Measurements from ENCODE around the gene ZFP82.

The ZFP82 gene

DNA sequence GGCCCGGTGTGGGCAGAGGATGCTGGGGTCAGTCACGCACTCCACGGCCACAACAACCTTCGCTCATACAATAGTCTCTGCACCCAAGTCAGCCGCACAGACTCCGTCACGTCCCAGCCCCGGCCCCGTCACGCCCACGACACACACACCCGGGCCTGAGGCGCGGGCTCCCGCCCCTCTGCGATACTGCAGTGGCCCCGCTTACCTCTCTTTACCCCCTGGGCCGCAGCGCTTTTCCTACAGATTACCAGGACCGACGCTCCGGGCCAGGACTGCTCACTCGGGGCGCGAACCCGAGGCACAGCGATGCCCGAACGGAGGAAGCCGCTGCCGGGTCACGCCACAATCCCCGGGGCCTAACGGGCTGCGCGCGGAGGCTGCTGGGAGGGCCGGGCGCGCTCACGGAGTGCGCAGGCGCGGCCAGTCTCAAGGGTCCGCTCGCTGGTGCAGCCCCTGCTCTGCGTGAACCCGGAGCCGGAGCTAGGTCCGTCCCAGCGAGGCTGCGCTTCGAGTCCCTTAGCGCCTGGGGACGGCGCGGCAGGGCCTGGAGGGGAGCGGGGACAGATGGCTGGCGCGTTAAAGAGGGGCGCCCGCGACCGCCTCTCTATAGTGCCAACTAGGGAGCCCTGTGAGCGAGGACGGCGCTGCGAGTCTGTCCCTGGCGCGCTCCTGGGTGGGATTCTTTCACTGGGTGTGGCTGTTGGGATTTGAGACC lies at the start of gene ZFP82 (continued):
- TF ChIP-seq, protein P1, sequence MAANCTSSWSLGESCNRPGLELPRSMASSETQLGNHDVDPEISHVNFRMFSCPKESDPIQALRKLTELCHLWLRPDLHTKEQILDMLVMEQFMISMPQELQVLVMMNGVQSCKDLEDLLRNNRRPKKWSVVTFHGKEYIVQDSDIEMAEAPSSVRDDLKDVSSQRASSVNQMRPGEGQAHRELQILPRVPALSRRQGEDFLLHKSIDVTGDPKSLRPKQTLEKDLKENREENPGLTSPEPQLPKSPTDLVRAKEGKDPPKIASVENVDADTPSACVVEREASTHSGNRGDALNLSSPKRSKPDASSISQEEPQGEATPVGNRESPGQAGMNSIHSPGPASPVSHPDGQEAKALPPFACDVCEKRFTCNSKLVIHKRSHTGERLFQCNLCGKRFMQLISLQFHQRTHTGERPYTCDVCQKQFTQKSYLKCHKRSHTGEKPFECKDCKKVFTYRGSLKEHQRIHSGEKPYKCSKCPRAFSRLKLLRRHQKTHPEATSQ (tag by site-specific recombination; IDR thresholded peaks at IDR 0.05): 0 out of 2 replicates have a peak, but pooled peaks have one; percentile 46
- TF ChIP-seq SETDB1 (IDR thresholded peaks at IDR 0.05; ENCODE audit: insufficient read length, low read length) (no peak), ZNF660 (tag by site-specific recombination; IDR thresholded peaks at IDR 0.05) (peak; percentile 91), ZNF548 (tag by site-specific recombination; IDR thresholded peaks at IDR 0.05) (no peak), YY1 (tag by site-specific recombination; IDR thresholded peaks at IDR 0.05) (no peak; the same call in 1 of the 2 replicates), ZNF596 (tag by site-specific recombination; IDR thresholded peaks at IDR 0.05) (no peak), ZBTB1 (tag by site-specific recombination; IDR thresholded peaks at IDR 0.05) (no peak), ZNF48 (tag by site-specific recombination; IDR thresholded peaks at IDR 0.05) (no peak), KLF1 (tag by site-specific recombination; IDR thresholded peaks at IDR 0.05) (peak; percentile 93), ZNF2 (tag by site-specific recombination; IDR thresholded peaks at IDR 0.05) (peak; percentile 97), ZSCAN23 (tag by site-specific recombination; IDR thresholded peaks at IDR 0.05) (no peak), ZNF350 (tag by site-specific recombination; IDR thresholded peaks at IDR 0.05) (no peak; the same call in 1 of the 2 replicates), ZBTB48 (tag by site-specific recombination; IDR thresholded peaks at IDR 0.05) (peak; percentile 100), ZNF169 (tag by site-specific recombination; IDR thresholded peaks at IDR 0.05) (0 out of 2 replicates have a peak, but pooled peaks have one; percentile 50), ZNF404 (tag by site-specific recombination; IDR thresholded peaks at IDR 0.05) (no peak), ZNF830 (tag by site-specific recombination; IDR thresholded peaks at IDR 0.05; ENCODE audit: low read depth) (no peak), ZNF600 (tag by site-specific recombination; IDR thresholded peaks at IDR 0.05) (peak; percentile 100), ZNF202 (tag by site-specific recombination; IDR thresholded peaks at IDR 0.05; ENCODE audit: borderline replicate concordance) (no peak), ZNF76 (tag by site-specific recombination; IDR thresholded peaks at IDR 0.05; ENCODE audit: borderline replicate concordance, low read depth) (peak; percentile 98), ZNF529 (tag by site-specific recombination; IDR thresholded peaks at IDR 0.05; ENCODE audit: insufficient replicate concordance) (no peak)
- TF ChIP-seq, protein P2, sequence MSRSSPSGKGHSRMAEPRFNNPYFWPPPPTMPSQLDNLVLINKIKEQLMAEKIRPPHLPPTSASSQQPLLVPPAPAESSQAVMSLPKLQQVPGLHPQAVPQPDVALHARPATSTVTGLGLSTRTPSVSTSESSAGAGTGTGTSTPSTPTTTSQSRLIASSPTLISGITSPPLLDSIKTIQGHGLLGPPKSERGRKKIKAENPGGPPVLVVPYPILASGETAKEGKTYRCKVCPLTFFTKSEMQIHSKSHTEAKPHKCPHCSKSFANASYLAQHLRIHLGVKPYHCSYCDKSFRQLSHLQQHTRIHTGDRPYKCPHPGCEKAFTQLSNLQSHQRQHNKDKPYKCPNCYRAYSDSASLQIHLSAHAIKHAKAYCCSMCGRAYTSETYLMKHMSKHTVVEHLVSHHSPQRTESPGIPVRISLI (tag by site-specific recombination; IDR thresholded peaks at IDR 0.05): no peak
- TF ChIP-seq, protein P3, sequence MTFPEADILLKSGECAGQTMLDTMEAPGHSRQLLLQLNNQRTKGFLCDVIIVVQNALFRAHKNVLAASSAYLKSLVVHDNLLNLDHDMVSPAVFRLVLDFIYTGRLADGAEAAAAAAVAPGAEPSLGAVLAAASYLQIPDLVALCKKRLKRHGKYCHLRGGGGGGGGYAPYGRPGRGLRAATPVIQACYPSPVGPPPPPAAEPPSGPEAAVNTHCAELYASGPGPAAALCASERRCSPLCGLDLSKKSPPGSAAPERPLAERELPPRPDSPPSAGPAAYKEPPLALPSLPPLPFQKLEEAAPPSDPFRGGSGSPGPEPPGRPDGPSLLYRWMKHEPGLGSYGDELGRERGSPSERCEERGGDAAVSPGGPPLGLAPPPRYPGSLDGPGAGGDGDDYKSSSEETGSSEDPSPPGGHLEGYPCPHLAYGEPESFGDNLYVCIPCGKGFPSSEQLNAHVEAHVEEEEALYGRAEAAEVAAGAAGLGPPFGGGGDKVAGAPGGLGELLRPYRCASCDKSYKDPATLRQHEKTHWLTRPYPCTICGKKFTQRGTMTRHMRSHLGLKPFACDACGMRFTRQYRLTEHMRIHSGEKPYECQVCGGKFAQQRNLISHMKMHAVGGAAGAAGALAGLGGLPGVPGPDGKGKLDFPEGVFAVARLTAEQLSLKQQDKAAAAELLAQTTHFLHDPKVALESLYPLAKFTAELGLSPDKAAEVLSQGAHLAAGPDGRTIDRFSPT (tag by site-specific recombination; IDR thresholded peaks at IDR 0.05): no peak
- TF ChIP-seq, protein P4, sequence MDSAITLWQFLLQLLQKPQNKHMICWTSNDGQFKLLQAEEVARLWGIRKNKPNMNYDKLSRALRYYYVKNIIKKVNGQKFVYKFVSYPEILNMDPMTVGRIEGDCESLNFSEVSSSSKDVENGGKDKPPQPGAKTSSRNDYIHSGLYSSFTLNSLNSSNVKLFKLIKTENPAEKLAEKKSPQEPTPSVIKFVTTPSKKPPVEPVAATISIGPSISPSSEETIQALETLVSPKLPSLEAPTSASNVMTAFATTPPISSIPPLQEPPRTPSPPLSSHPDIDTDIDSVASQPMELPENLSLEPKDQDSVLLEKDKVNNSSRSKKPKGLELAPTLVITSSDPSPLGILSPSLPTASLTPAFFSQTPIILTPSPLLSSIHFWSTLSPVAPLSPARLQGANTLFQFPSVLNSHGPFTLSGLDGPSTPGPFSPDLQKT (IDR thresholded peaks at IDR 0.05; ENCODE audit: borderline replicate concordance, low read depth, low read length): no peak
- TF ChIP-seq, protein P5, sequence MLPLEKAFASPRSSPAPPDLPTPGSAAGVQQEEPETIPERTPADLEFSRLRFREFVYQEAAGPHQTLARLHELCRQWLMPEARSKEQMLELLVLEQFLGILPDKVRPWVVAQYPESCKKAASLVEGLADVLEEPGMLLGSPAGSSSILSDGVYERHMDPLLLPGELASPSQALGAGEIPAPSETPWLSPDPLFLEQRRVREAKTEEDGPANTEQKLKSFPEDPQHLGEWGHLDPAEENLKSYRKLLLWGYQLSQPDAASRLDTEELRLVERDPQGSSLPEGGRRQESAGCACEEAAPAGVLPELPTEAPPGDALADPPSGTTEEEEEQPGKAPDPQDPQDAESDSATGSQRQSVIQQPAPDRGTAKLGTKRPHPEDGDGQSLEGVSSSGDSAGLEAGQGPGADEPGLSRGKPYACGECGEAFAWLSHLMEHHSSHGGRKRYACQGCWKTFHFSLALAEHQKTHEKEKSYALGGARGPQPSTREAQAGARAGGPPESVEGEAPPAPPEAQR (tag by site-specific recombination; IDR thresholded peaks at IDR 0.05): no peak
- TF ChIP-seq, protein P6, sequence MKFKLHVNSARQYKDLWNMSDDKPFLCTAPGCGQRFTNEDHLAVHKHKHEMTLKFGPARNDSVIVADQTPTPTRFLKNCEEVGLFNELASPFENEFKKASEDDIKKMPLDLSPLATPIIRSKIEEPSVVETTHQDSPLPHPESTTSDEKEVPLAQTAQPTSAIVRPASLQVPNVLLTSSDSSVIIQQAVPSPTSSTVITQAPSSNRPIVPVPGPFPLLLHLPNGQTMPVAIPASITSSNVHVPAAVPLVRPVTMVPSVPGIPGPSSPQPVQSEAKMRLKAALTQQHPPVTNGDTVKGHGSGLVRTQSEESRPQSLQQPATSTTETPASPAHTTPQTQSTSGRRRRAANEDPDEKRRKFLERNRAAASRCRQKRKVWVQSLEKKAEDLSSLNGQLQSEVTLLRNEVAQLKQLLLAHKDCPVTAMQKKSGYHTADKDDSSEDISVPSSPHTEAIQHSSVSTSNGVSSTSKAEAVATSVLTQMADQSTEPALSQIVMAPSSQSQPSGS (tag by site-specific recombination; IDR thresholded peaks at IDR 0.05; ENCODE audit: low read depth): no peak
- TF ChIP-seq, protein P7, sequence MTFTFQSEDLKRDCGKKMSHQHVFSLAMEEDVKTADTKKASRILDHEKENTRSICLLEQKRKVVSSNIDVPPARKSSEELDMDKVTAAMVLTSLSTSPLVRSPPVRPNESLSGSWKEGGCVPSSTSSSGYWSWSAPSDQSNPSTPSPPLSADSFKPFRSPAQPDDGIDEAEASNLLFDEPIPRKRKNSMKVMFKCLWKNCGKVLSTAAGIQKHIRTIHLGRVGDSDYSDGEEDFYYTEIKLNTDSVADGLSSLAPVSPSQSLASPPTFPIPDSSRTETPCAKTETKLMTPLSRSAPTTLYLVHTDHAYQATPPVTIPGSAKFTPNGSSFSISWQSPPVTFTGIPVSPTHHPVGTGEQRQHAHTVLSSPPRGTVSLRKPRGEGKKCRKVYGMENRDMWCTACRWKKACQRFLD (tag by site-specific recombination; IDR thresholded peaks at IDR 0.05): no peak
- TF ChIP-seq, protein P8, sequence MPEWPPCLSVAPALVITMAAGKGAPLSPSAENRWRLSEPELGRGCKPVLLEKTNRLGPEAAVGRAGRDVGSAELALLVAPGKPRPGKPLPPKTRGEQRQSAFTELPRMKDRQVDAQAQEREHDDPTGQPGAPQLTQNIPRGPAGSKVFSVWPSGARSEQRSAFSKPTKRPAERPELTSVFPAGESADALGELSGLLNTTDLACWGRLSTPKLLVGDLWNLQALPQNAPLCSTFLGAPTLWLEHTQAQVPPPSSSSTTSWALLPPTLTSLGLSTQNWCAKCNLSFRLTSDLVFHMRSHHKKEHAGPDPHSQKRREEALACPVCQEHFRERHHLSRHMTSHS (tag by site-specific recombination; IDR thresholded peaks at IDR 0.05): no peak

Data from HEK293 (cell line).